Measurements from ENCODE around the gene RBP2.

Gene RBP2

GRCh38 chr3:139465636-139466035 is 10.7 kb downstream of the RBP2 start:
- peaks cover 0 to 6% of the 10 kb centered on the region in 2 experiments for H3K27me3 ChIP-seq (ENCODE audit: control insufficient read depth in 1 of 2, insufficient read depth in 1 of 2, low read length in 2 of 2)
- H3K79me1 ChIP-seq (replicated peaks; ENCODE audit: low read length, poor library complexity, severe bottlenecking) = no peaks in the 10 kb centered on the region
- no peak overlapping the region for H2AK5ac ChIP-seq (ENCODE audit: low read length, severe bottlenecking)
- H3K27ac ChIP-seq (ENCODE audit: low read length, poor library complexity, severe bottlenecking) = no peak overlapping the region
- 94% methylated on average over 5 of the region's 7 CpGs for WGBS
- no peak overlapping the region for H2BK15ac ChIP-seq (ENCODE audit: low read depth, poor library complexity, severe bottlenecking)
- no peak overlapping the region for H3K18ac ChIP-seq (ENCODE audit: low read depth in 1 of 2, low read length in 2 of 2)
- no peak overlapping the region for H3K4me2 ChIP-seq (ENCODE audit: low read length, poor library complexity, severe bottlenecking)
- H2AFZ ChIP-seq (ENCODE audit: low read depth, low read length) = no peak overlapping the region
- no peak overlapping the region for H2BK5ac ChIP-seq (ENCODE audit: low read depth, low read length, poor library complexity, severe bottlenecking)
- no peak overlapping the region for H4K8ac ChIP-seq (ENCODE audit: low read length)
- no peak overlapping the region for H3K23ac ChIP-seq (ENCODE audit: low read length in 2 of 2)
- DNase-seq = no peak
- H3K14ac ChIP-seq (ENCODE audit: low read length in 2 of 2) = no peak overlapping the region
- no peak overlapping the region for H3K9ac ChIP-seq (ENCODE audit: low read length)
- no peak overlapping the region for H3K4me3 ChIP-seq (ENCODE audit: insufficient read depth in 1 of 2, low read depth in 1 of 2, low read length in 2 of 2)
- H3K4me1 ChIP-seq (ENCODE audit: control insufficient read depth, insufficient read depth, low read depth, low read length) = peaks cover 2% of the 10 kb centered on the region
- H2BK120ac ChIP-seq (ENCODE audit: low read depth, low read length) = no peak overlapping the region
- no peak overlapping the region for H2BK12ac ChIP-seq (ENCODE audit: low read length in 2 of 2)
- no peaks in the 10 kb centered on the region for H3K36me3 ChIP-seq (ENCODE audit: control insufficient read depth in 1 of 2, insufficient read depth in 2 of 2, low read depth in 1 of 2, low read length in 2 of 2)
- H4K91ac ChIP-seq (ENCODE audit: low read length) = no peak overlapping the region
- H3K4ac ChIP-seq (ENCODE audit: low read depth in 1 of 2, low read length in 2 of 2) = no peak overlapping the region
- no peaks in the 10 kb centered on the region for H3K9me3 ChIP-seq (ENCODE audit: control insufficient read depth, low read length)

GRCh38 chr3:139463466-139463865 is 12.8 kb downstream of the RBP2 start:
- 73% methylated on average over 3 of the region's 3 CpGs for WGBS

GRCh38 chr3:139460529-139460928 is 15.8 kb downstream of the RBP2 start:
- H3K23ac ChIP-seq (ENCODE audit: low read length in 2 of 2) = no peak overlapping the region

More at GRCh38 chr3:139463466-139463865, 12.8 kb downstream of the RBP2 start:
- Histone ChIP-seq H2BK15ac (ENCODE audit: low read depth, poor library complexity, severe bottlenecking) (no peak overlapping the region), H2AK5ac (ENCODE audit: low read length, severe bottlenecking) (no peak overlapping the region), H3K4ac (ENCODE audit: low read depth in 1 of 2, low read length in 2 of 2) (no peak overlapping the region), H3K23ac (ENCODE audit: low read length in 2 of 2) (no peak overlapping the region), H3K4me1 (ENCODE audit: control insufficient read depth, insufficient read depth, low read depth, low read length) (peaks cover 2% of the 10 kb centered on the region), H2BK5ac (ENCODE audit: low read depth, low read length, poor library complexity, severe bottlenecking) (no peak overlapping the region), H3K9ac (ENCODE audit: low read length) (no peak overlapping the region), H4K8ac (ENCODE audit: low read length) (no peak overlapping the region), H3K14ac (ENCODE audit: low read length in 2 of 2) (no peak overlapping the region), H3K79me1 (replicated peaks; ENCODE audit: low read length, poor library complexity, severe bottlenecking) (no peaks in the 10 kb centered on the region), H2AFZ (ENCODE audit: low read depth, low read length) (no peak overlapping the region), H3K4me2 (ENCODE audit: low read length, poor library complexity, severe bottlenecking) (no peak overlapping the region), H3K27me3 (ENCODE audit: control insufficient read depth in 1 of 2, insufficient read depth in 1 of 2, low read length in 2 of 2) (peaks cover 0 to 6% of the 10 kb centered on the region in 2 experiments), H3K36me3 (ENCODE audit: control insufficient read depth in 1 of 2, insufficient read depth in 2 of 2, low read depth in 1 of 2, low read length in 2 of 2) (no peaks in the 10 kb centered on the region), H3K18ac (ENCODE audit: low read depth in 1 of 2, low read length in 2 of 2) (no peak overlapping the region), H3K4me3 (ENCODE audit: insufficient read depth in 1 of 2, low read depth in 1 of 2, low read length in 2 of 2) (no peak overlapping the region), H2BK120ac (ENCODE audit: low read depth, low read length) (no peak overlapping the region), H2BK12ac (ENCODE audit: low read length in 2 of 2) (no peak overlapping the region), H3K9me3 (ENCODE audit: control insufficient read depth, low read length) (no peaks in the 10 kb centered on the region), H4K91ac (ENCODE audit: low read length) (no peak overlapping the region), H3K27ac (ENCODE audit: low read length, poor library complexity, severe bottlenecking) (no peak overlapping the region)
- no peak for DNase-seq

GRCh38 chr3:139460076-139460475 is 16.2 kb downstream of the RBP2 start:
- Histone ChIP-seq H3K18ac (ENCODE audit: low read depth in 1 of 2, low read length in 2 of 2) (no peak overlapping the region), H3K14ac (ENCODE audit: low read length in 2 of 2) (no peak overlapping the region), H3K9ac (ENCODE audit: low read length) (no peak overlapping the region), H4K91ac (ENCODE audit: low read length) (no peak overlapping the region), H3K23ac (ENCODE audit: low read length in 2 of 2) (no peak overlapping the region), H3K27me3 (ENCODE audit: control insufficient read depth in 1 of 2, insufficient read depth in 1 of 2, low read length in 2 of 2) (peaks cover 0 to 8% of the 10 kb centered on the region in 2 experiments), H3K4ac (ENCODE audit: low read depth in 1 of 2, low read length in 2 of 2) (no peak overlapping the region), H3K4me2 (ENCODE audit: low read length, poor library complexity, severe bottlenecking) (no peak overlapping the region), H3K36me3 (ENCODE audit: control insufficient read depth in 1 of 2, insufficient read depth in 2 of 2, low read depth in 1 of 2, low read length in 2 of 2) (no peaks in the 10 kb centered on the region), H2BK15ac (ENCODE audit: low read depth, poor library complexity, severe bottlenecking) (no peak overlapping the region), H2BK12ac (ENCODE audit: low read length in 2 of 2) (no peak overlapping the region), H2BK5ac (ENCODE audit: low read depth, low read length, poor library complexity, severe bottlenecking) (no peak overlapping the region), H3K27ac (ENCODE audit: low read length, poor library complexity, severe bottlenecking) (no peak overlapping the region), H3K4me1 (ENCODE audit: control insufficient read depth, insufficient read depth, low read depth, low read length) (peaks cover 2% of the 10 kb centered on the region), H2AFZ (ENCODE audit: low read depth, low read length) (no peak overlapping the region), H3K4me3 (ENCODE audit: insufficient read depth in 1 of 2, low read depth in 1 of 2, low read length in 2 of 2) (no peak overlapping the region), H3K79me1 (replicated peaks; ENCODE audit: low read length, poor library complexity, severe bottlenecking) (no peaks in the 10 kb centered on the region), H3K9me3 (ENCODE audit: control insufficient read depth, low read length) (no peaks in the 10 kb centered on the region), H2BK120ac (ENCODE audit: low read depth, low read length) (no peak overlapping the region), H4K8ac (ENCODE audit: low read length) (no peak overlapping the region), H2AK5ac (ENCODE audit: low read length, severe bottlenecking) (no peak overlapping the region)
- no peak for DNase-seq

More at GRCh38 chr3:139460529-139460928, 15.8 kb downstream of the RBP2 start:
- no peak for DNase-seq
- H2AFZ ChIP-seq (ENCODE audit: low read depth, low read length) = no peak overlapping the region
- no peak overlapping the region for H2AK5ac ChIP-seq (ENCODE audit: low read length, severe bottlenecking)
- H3K9me3 ChIP-seq (ENCODE audit: control insufficient read depth, low read length) = no peaks in the 10 kb centered on the region
- no peaks in the 10 kb centered on the region for H3K36me3 ChIP-seq (ENCODE audit: control insufficient read depth in 1 of 2, insufficient read depth in 2 of 2, low read depth in 1 of 2, low read length in 2 of 2)
- H4K8ac ChIP-seq (ENCODE audit: low read length) = no peak overlapping the region
- H3K18ac ChIP-seq (ENCODE audit: low read depth in 1 of 2, low read length in 2 of 2) = no peak overlapping the region
- H3K4me3 ChIP-seq (ENCODE audit: insufficient read depth in 1 of 2, low read depth in 1 of 2, low read length in 2 of 2) = no peak overlapping the region
- no peak overlapping the region for H3K4me2 ChIP-seq (ENCODE audit: low read length, poor library complexity, severe bottlenecking)
- H4K91ac ChIP-seq (ENCODE audit: low read length) = no peak overlapping the region
- H3K9ac ChIP-seq (ENCODE audit: low read length) = no peak overlapping the region
- no peak overlapping the region for H3K4ac ChIP-seq (ENCODE audit: low read depth in 1 of 2, low read length in 2 of 2)
- 95% methylated on average over 2 of the region's 2 CpGs for WGBS
- H2BK15ac ChIP-seq (ENCODE audit: low read depth, poor library complexity, severe bottlenecking) = no peak overlapping the region
- H2BK5ac ChIP-seq (ENCODE audit: low read depth, low read length, poor library complexity, severe bottlenecking) = no peak overlapping the region
- no peak overlapping the region for H2BK120ac ChIP-seq (ENCODE audit: low read depth, low read length)
- no peak overlapping the region for H2BK12ac ChIP-seq (ENCODE audit: low read length in 2 of 2)
- H3K27me3 ChIP-seq (ENCODE audit: control insufficient read depth in 1 of 2, insufficient read depth in 1 of 2, low read length in 2 of 2) = peaks cover 0 to 8% of the 10 kb centered on the region in 2 experiments
- H3K14ac ChIP-seq (ENCODE audit: low read length in 2 of 2) = no peak overlapping the region
- H3K4me1 ChIP-seq (ENCODE audit: control insufficient read depth, insufficient read depth, low read depth, low read length) = peaks cover 2% of the 10 kb centered on the region
- H3K27ac ChIP-seq (ENCODE audit: low read length, poor library complexity, severe bottlenecking) = no peak overlapping the region
- no peaks in the 10 kb centered on the region for H3K79me1 ChIP-seq (replicated peaks; ENCODE audit: low read length, poor library complexity, severe bottlenecking)

Data from mesenchymal stem cell (in vitro differentiated cells and primary cell).